SH-SY5Y (cell line): ENCODE data around the gene EPS15.

Experiments
- GATA2 ChIP-seq: IDR thresholded peaks from 2 replicates; pipeline ENCODE4 v1.6.1; 2011; ENCODE audit warnings: mild to moderate bottlenecking, low read depth, low read length
- GATA3 ChIP-seq: IDR thresholded peaks from 2 replicates; pipeline ENCODE4 v1.6.1; 2011; ENCODE audit warnings: low read depth, mild to moderate bottlenecking, low read length, moderate library complexity

The EPS15 gene

DNA sequence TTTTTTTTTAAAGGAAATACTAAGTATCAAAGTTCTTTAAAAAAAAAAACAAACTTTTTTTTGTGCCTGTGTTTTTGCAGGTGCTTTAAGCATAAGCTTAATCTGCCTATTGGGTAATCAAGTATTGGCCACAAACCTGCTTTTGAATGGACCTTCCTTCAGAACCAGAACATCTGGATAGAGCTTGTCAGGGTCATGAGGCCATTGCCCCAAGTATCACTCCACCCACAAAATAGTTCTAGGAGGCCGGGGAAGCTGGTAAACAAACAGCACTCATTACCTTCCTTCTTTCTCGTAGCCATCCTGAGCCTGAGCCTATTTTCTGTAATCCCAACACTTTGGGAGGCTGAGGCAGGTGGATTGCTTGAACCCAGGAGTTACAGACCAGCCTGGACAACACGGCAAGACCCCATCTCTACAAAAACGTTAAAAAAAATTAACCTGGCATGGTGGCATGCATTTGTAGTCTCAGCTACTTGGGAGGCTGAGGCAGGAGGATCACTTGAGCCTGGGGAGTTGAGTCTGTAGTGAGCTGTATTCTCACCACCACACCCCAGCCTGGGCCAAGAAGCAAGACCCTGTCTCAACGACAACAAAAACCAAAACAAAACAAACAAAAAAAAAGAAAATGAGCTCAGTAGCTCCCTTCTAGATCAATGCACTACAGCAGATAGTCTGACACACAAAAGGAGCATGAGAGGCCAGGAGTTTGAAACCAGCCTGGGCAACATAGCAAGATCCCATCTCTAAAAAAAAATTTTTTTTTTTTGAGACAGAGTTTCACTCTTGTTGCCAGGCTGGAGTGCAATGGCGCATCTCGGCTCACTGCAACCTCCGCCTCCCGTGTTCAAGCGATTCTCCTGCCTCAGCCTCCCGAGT lies 34.1 kb upstream of the EPS15 start:
- no peak for TF ChIP-seq GATA3
- no peak for TF ChIP-seq GATA2

DNA sequence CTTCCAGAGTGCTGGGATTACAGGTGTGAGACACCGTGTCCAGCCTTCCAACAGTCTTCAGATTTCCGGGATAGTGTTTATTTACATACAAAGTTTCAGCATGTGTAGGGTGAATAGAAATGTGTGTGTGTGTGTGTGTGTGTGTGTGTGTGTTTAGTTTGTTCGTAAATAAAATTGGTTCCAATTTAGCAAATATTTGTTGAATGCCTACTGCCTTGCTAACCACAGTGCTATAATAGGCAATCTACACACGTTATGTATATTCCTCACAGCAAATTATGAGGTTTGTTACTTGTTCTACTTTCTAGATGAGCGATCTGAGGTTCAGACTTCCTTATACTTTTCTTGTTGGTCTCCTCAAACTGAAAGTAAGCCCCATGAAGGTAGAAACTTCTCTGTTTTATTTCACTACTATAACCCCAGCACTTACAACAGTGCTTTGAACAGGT lies 32.8 kb upstream of the EPS15 start:
- TF ChIP-seq GATA3 (no peak), GATA2 (no peak)

DNA sequence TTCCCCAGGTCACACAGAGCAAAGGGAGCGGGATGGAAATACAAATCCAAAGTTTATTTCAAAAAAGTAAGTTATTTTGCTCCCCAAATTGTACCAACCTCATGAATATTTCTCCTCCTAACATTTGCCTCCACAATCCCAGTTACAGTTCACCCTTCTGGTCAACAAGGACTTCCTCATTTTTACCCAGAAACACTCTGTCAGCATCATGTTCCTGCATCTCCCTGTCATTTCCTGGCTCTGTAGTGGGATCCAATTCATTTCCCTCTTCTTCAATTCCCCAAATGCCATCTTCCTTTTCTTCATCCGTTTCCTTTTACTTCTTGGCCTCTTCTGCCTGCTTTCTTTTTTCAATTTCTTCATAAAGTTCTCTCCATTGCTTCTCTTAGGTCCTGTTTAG lies 32.0 kb upstream of the EPS15 start:
- TF ChIP-seq GATA2 (no peak), GATA3 (no peak)

DNA sequence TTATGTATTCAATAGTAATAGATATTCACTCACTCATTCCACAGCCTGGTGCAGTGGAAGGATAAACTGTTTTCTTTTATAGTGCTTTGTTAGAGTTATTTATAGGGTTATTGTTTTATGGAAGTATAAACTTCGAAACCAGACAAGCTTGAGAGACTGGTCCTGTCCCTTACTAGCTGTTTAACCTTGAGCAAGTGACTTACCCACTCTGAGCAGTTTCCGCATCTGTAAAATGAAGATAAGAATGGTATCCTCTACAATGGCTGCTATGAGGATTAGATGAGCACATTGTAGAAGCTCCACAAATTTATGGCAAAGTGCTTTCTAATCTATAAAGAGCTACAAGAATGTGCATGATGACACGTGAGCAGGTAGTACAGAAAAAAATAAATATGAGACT lies 30.8 kb upstream of the EPS15 start:
- TF ChIP-seq GATA3, result no peak
- no peak for TF ChIP-seq GATA2

DNA sequence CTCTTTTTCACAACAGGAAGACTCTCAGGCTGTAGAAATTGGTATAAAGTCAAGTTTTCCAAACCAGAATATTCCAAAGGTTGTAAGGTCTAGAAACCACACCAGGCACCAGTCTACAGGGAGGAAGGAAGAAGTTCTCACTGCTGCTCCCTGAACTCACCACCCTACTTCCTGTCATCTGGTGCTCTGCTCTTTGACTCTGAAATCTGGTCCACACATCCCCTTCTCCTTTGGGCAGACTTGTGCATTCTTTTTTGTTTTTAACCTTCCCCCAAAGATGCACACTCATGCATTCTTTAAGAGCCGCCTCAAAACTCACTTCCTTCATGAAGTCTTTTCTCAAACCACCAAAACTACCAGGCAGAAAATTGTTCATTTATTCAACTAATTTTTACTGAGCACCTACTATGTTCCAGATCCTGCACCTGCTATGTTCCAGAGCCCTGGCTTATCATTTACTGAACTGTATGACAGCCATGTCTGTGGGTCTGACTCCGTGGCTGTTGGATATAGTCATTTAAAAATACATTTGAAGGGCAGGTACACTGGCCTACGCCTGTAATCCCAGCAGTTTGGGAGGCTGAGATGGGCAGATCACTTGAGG lies 30.1 kb upstream of the EPS15 start:
- no peak for TF ChIP-seq GATA2
- no peak for TF ChIP-seq GATA3

DNA sequence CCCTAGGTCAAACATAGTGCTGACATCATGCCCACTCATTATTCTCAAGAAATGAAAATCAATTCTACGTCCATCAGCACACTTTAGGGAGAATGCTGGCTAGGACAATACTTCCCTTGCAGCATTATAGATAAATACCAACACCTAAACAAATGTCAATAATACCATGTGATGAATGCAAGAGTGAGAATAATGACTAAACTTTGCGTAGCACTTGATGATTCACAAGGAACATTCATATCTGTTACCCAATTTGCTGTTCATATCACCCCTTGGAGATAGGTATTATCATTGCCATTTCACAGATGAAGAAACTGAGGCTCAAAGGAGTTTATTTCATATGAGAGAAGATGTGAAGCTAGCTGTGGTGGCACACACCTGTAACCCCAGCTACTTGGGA lies 24.8 kb upstream of the EPS15 start:
- TF ChIP-seq GATA2 (no peak), GATA3 (no peak)

DNA sequence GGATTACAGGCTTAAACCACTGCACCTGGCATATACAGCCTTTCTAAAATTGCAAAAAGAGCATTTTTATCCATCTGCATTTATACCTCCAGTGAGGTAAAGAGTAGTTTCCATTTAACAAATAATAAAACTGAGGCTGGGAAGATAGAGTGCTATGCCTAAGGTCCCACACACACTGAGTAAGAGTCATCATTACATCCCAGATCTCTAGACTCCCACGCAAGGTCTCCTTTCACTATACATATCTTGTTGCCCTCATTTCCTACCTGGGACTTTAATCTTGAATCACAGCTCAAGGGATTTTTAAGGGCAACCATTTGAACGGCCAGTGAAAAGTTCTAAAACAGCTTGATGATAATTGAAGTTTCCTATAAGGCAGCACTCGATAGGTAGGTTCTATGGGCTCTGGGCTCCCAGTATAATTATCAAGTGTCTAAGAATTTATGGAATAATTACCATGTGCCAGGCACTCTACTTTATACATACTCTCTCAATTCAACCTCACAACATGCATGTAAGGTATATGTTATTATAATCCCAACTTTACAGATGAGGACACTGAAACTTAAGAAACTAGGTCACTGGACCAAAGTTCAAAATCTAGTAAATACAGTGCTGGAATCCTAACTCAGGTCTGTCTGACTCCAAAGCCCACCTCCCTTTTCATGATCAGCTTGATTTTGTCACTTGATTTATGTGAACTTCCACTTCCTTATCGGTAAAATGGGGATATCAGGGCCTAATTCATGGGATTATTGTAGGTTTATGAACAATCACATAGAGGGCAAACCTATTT lies 23.3 kb upstream of the EPS15 start:
- TF ChIP-seq GATA2, result no peak
- TF ChIP-seq GATA3, result no peak

DNA sequence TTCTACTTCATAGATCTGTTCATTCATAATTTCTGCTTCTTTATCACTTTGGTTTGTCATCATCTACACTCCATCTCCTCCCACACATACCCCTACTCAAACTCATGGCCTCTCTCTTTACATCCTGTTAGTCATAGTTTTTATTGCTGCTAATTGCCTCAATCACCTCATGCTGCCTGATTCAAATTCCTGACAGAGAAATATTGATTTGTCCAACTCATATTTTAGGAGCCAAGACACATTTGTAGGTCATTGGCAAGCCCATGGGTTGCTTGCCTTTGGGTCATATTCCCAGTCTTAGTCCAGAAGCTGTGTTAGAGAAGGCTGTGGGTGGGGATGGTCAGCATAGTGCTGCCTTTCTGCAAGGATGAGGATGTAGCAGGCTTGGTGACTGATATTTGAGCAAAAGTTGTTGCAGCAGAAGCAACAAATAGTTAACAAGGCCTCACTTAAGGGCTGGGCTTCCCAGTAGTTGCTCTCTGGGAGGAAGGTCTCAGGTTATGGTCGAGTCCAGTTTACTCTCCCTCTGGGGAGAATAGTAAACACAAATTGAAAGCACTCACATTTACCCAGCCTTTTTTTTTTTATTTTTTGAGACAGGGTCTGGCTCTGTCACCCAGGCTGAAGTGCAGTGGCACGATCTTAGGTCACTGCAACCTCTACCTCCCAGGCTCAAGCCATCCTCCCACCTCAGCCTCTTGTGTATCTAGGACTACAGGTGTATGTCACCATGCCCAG lies 22.4 kb upstream of the EPS15 start:
- TF ChIP-seq GATA3 (no peak), GATA2 (no peak)

DNA sequence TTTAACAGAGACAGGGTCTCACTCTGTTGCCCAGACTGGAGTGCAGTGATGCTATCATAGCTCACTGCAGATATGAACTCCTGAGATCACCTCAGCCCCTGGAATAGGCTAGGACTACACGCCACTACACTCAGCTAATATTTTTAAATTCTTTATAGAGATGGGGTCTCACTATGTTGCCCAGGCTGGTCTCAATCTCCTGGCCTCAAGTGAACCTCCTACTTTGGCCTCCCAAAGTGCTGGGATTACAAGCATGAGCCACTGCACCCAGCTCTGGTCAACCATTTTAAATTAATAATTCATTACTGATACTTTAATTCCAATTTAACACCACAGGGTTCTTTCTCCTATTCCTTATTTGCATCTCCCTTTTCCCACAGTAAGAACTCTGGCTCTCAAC lies 18.5 kb upstream of the EPS15 start:
- TF ChIP-seq GATA2 (no peak), GATA3 (no peak)

DNA sequence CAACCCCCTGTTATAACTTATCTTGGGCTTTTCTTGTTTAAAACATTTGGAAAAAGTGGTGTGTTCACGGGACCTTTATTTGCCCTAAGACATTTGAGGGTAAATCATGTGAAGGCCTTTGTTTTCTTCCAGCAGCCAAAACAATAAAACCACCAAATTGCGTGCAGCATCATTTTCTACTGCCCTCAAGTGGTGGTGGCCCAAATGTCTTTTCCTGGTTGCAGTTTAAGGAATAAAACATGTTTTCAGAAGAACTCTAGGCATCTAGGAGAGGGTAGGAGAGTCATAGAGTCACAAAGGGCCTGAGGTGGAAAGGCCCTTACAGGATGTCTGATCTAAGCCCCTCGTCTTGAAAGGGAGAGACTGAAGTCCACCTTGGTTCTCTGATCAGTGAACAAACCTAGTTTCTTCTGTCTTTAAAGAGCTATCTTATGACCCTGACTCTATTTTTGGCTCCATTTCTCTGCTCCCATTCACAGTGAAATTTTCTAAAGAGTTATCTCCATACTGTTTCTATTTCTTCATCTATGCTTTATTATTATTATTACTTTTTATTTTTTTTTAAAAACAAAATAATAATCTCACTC lies 16.0 kb upstream of the EPS15 start:
- TF ChIP-seq GATA3 (no peak), GATA2 (no peak)

DNA sequence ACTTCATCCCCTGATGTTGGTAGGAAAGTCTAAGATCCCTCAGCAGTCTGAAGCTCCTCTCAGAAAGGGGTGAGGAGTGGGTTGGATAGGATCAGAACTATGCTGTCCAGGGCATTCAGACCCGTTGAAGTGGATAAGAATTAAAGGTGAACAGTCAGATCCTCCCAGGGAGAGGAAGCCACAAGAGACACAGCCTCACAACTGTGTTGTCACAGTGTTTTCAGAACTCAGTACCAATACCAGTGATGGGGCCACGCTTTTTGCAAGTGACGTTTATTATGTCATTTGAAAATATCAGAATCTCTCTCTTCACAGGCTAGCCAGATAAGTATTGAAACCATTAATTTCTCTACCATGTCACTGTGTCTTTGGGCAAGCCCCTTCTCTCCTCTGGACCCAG lies 15.4 kb upstream of the EPS15 start:
- TF ChIP-seq GATA3 (no peak), GATA2 (no peak)

DNA sequence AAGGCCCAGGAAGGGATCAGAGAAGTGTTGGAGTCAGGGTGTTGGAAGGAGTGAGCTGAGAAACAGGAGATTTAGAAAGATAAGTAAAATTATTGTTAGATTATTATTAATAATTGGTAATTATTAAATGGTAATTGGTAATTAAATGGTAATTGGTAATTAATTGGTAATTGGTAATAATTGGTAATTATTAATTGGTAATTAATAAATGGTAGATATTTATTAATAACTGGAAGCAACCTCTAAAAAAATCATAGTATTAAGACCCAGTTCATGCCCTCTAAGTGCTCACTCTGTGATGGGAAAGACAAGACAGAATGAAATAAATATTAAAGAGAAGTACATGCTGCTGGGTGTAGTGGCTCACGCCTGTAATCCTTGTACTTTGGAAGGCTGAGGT lies 13.8 kb upstream of the EPS15 start:
- no peak for TF ChIP-seq GATA3
- no peak for TF ChIP-seq GATA2

DNA sequence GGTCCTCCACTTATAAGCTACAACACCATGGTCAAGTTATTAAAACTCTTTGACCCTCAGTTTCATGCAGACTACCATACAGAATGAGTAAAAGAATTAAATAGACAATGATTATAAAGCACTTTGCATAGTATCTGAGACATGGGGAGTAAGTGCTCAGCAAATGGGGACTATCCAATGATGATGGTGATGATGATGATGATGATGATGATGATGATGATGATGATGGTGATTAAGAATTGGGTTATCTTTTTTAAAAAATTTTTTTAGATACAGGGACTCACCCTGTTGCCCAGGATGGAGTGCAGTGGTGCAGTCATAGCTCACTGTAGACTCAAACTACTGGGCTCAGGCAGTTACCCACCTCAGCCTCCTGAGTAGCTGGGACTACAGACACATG lies 8.1 kb upstream of the EPS15 start:
- no peak for TF ChIP-seq GATA3
- TF ChIP-seq GATA2, result no peak
